Mammary epithelial cell (primary cell): ENCODE results near the gene SCYL1.

Source experiments
- EZH2 ChIP-seq: IDR thresholded peaks from 2 replicates; pipeline ENCODE4 v1.6.1; 2012; ENCODE audit warnings: low read length, inconsistent platforms, borderline replicate concordance
- TF ChIP-seq, protein P1 (sequence below), 2 donors: IDR thresholded peaks in 1 of 2; conservative IDR thresholded peaks in 1 of 2; 2 replicates each; pipeline ENCODE4 v1.5.1; 2011 to 2012; ENCODE audit warnings: inconsistent platforms in 2 of 2, low read length in 2 of 2, mild to moderate bottlenecking in 2 of 2, control low read depth in 1 of 2, low read depth in 1 of 2; ENCODE audit not compliant: insufficient read depth in 1 of 2; ENCODE audit errors: extremely low read depth in 1 of 2

DNA sequence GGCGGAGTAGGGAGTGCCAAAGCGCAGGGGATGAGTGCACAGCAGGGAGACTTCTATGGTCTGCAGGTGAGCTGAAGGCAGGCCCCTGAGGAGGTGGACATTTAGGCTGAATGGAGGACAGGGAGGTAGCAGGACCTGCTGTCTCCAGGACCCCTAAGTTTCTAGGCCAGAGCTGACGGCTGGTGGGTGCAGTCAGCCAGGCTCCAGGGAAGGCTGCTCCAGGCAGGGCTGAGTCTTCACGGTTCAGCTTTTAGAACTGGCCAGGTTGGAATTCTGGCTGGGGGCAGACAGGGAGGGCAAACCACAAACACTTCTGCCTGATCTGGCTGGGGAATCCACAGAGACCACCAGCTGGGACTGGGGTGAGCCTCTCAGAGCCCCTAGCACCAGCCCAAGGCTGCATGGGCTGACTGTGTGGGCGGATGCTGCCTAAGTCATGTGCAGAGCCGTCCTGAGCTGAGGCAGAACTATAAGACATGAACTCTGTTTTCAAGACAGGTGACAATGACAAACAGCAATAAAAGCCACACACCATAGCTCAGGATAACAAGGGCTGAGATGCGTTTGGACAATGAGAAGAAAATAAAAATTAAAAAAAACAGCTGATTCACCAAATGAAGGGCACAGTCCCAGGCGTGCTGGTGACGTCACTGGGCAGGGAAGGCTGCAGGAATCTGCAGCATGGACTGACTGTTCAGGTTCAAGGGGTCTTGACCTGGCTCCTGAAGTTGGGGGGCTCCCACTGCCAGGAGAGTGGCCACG, 36.4 kb upstream of the SCYL1 start:
- TF ChIP-seq, protein P1, sequence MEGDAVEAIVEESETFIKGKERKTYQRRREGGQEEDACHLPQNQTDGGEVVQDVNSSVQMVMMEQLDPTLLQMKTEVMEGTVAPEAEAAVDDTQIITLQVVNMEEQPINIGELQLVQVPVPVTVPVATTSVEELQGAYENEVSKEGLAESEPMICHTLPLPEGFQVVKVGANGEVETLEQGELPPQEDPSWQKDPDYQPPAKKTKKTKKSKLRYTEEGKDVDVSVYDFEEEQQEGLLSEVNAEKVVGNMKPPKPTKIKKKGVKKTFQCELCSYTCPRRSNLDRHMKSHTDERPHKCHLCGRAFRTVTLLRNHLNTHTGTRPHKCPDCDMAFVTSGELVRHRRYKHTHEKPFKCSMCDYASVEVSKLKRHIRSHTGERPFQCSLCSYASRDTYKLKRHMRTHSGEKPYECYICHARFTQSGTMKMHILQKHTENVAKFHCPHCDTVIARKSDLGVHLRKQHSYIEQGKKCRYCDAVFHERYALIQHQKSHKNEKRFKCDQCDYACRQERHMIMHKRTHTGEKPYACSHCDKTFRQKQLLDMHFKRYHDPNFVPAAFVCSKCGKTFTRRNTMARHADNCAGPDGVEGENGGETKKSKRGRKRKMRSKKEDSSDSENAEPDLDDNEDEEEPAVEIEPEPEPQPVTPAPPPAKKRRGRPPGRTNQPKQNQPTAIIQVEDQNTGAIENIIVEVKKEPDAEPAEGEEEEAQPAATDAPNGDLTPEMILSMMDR (conservative IDR thresholded peaks at IDR 0.05 in 1 of 2, IDR thresholded peaks at IDR 0.05 in 1 of 2; ENCODE audit: extremely low read depth in 1 of 2, insufficient read depth in 1 of 2, low read depth in 1 of 2, low read length in 2 of 2): no peak
- TF ChIP-seq EZH2: no peak
